PC-9 (cell line): ENCODE data around the gene GALNT16.

Experiments used
- EZH2 ChIP-seq: fragments of 200-600 bp; sonication (generic); IDR thresholded peaks from 2 replicates; pipeline ENCODE4 v1.8.0; 2017; ENCODE audit warnings: antibody characterized with exemption, low read depth
- TF ChIP-seq, protein P1 (sequence below): fragments of 200-600 bp; sonication (generic); conservative IDR thresholded peaks from 2 replicates; pipeline ENCODE4 v1.6.1; 2017; ENCODE audit warnings: mixed run types, antibody characterized with exemption, mild to moderate bottlenecking, moderate library complexity

GRCh38 chr14:69363055-69363454 lies 103.1 kb downstream of the GALNT16 start:
- TF ChIP-seq, protein P1, sequence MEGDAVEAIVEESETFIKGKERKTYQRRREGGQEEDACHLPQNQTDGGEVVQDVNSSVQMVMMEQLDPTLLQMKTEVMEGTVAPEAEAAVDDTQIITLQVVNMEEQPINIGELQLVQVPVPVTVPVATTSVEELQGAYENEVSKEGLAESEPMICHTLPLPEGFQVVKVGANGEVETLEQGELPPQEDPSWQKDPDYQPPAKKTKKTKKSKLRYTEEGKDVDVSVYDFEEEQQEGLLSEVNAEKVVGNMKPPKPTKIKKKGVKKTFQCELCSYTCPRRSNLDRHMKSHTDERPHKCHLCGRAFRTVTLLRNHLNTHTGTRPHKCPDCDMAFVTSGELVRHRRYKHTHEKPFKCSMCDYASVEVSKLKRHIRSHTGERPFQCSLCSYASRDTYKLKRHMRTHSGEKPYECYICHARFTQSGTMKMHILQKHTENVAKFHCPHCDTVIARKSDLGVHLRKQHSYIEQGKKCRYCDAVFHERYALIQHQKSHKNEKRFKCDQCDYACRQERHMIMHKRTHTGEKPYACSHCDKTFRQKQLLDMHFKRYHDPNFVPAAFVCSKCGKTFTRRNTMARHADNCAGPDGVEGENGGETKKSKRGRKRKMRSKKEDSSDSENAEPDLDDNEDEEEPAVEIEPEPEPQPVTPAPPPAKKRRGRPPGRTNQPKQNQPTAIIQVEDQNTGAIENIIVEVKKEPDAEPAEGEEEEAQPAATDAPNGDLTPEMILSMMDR: no peak
- no peak for TF ChIP-seq EZH2
